Hematopoietic multipotent progenitor cell treated with erythropoietin and hydrocortisone succinate and interleukin-3 and kit ligand, for 4 days (in vitro differentiated cells): ENCODE measurements around the gene PMIS2.

Source experiments
- DNase-seq: peaks from one replicate; pipeline ENCODE4 v3.0.0-alpha.2; 2015

PMIS2 gene

DNA sequence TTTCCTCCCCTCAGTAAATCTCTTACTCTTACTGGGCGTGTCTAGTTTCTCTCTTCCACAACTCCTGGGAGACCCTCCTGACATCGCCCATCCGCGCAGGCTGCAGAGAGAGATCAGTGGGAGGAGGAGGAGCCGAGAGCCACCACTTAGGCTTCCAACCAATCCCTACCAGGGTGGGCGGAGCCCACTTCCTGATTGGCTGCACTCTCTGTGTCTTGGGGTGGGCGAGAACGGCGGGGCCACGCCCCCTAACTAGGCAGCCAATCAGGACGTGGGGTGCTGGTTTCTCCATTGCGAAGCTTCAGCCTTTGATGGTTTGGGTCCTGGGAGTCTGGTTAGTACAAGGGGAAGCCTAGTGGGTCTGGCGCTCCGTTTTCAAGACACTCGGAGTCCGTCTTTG, at the start of gene PMIS2:
TSS of gene PMIS2 (plus strand) at position 326 of the 400 bp plus-strand sequence. CDS start 87 bp downstream, outside the sequence.
- DNase-seq = peak; percentile 51

GRCh38 chr19:35539314-35539713, 46.7 kb upstream of the PMIS2 start:
- DNase-seq = no peak

- DNase-seq = no peak
Measured at GRCh38 chr19:35539850-35540249, 46.1 kb upstream of the PMIS2 start.

- no peak for DNase-seq
Measured at GRCh38 chr19:35540356-35540927, 45.5 kb upstream of the PMIS2 start.

DNA sequence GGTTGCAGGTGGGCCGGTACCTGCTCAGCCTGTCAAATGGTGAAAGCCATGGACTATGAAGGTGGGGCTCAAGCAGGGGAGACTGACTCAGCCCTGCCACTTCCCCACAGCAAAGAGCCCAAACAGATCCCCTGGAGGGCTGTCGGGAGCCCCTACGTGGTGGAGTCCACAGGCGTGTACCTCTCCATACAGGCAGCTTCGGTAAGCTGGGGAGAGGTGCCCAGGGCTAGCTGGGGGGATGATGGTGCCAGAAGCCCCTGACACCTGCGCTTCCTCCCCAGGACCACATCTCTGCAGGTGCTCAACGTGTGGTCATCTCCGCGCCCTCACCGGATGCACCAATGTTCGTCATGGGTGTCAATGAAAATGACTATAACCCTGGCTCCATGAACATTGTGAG, 43.8 kb upstream of the PMIS2 start:
- DNase-seq = no peak

DNA sequence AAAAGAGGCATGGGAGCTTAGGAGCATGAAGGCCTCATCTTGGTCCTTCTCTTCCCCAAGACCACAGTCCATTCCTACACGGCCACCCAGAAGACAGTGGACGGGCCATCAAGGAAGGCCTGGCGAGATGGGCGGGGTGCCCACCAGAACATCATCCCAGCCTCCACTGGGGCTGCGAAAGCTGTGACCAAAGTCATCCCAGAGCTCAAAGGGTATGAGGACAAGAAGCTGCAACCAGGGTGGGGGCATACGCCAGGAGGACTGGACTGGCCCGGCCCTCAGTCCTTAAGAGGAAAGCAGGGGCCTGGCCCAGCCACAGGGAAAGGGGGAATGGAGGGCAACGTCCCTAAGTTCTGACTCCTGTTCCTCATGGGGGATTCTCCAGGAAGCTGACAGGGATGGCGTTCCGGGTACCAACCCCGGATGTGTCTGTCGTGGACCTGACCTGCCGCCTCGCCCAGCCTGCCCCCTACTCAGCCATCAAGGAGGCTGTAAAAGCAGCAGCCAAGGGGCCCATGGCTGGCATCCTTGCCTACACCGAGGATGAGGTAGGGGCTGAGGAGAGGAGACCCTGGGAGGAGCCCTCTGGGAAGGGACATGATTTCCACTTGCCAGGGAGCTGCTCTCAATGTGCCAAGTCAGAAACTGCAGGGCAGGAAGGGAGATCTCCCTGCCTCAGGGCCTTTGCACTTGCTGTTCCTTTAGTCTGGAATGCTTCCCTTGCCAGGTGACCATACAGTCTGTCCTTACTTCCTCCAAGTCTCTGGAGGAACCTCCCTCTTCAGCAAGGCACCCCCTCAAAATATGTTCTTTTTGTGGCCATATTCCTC, 42.5 kb upstream of the PMIS2 start:
- DNase-seq = no peak

DNA sequence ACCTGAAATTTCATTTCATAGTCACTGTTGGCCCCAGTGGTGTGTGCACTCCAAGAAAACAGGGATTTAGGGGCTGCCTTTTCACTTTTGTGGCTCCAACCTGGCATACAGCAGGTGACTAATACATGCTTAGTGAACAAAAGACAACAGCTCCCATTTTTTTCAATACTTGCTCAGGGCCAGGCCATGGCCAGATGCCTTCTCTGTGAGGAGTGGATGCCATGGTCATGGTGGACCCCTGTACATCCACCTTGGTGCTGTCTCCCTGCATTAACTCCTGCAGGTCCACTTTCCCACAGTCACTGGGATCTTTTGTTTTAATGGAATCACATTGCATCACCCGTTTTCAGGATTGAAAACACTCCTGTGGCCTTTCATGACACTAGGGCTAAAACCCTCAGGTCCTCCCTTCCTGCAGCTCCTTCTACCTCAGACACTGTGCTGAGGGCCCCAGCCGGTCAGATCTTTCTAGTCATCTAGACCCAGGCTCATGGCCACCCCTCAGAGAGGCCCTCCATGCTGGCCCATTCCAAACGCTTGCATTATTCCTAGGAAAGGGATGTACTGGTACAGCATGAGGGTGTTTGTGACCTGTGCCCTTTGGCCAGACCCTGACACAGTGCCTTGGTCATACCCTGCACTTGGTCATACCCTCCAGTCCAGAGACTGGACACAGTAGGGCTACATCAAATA, 41.7 kb upstream of the PMIS2 start:
- DNase-seq = no peak

- peak; percentile 96 for DNase-seq
Measured at GRCh38 chr19:35545001-35545854, 40.7 kb upstream of the PMIS2 start, which contains the start of gene TMEM147. TSS of gene TMEM147 (plus strand) at chr19:35545626. CDS start at chr19:35545740, 114 bp downstream.

GRCh38 chr19:35545855-35546381, 40.1 kb upstream of the PMIS2 start:
- DNase-seq = peak; percentile 64

DNA sequence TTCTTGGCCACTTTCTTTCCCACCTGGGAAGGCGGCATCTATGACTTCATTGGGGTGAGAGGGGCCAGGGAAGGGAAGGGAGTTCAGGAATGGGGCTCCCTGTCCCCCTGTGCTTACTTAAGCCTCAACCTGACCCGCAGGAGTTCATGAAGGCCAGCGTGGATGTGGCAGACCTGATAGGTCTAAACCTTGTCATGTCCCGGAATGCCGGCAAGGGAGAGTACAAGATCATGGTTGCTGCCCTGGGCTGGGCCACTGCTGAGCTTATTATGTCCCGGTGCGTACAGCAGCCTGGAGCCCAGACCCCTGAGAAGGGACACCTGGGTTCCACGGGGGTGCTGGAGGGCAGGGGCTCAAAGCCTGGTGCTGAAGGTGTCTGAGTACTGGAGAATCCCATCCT, 39.4 kb upstream of the PMIS2 start:
- no peak for DNase-seq

DNA sequence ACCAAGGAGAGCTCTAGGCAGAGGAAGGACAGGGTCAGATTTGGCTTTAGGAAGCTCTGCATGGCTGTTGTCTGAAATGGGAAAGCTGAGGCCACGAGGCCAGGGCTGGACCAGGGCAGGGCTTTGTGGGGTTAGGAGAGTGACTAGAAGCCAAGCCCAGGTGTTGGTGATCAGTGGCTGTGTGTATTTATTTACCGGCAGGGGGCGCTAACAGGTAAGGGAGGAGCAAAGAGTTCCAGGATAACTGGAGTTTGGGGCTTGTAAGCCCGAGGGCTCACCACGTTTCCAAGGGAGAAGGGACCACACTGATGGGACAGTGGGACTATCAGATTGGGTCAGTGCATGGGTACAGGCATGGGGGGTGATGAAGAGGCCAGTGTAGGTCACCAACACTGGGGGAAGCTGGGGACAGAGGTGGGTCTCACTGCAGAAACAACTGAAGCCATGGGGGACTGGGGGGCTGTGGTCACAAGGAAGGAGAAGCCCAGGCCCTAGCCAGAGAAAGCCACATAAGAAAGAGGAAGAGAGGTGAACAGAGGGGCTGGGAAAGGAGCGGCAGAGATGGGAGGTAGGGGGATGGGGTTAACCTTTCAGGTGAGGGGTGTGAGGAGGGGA, 36.7 kb upstream of the PMIS2 start:
- peak; percentile 91 for DNase-seq

GRCh38 chr19:35549879-35550523, 36.0 kb upstream of the PMIS2 start:
- DNase-seq = no peak

GRCh38 chr19:35551091-35551810, 34.7 kb upstream of the PMIS2 start:
- DNase-seq = no peak

GRCh38 chr19:35552534-35553384, 33.2 kb upstream of the PMIS2 start:
- DNase-seq = no peak

DNA sequence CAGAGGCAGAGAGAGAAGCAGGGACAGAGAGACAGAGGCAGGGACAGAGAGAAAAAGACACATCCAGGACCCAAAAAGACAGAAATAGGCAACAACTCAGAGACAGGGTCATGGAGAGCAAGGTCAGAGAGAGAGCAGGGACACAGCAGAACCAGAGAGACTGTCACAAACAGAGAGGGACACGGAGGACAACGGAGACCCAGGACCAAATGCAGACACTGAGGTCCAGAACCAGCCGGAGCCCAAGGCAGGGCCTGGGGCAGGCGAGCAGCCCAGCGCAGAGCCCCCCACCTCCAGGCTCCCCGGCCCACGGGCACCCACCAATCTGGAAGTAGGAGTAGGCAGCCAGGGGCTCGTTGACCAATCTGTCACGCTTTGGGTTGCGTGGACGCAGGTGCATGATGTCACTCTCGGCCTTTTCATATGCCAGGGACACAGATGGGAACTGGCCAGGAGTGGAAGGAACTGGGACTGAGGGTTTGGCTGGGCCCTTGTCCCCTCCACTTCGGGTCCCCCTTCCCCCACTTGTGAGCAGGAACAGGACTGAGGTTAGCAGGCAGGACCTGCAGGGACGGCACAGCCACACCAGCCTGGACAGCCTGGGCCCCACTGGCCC, 32.5 kb upstream of the PMIS2 start:
- DNase-seq = no peak

GRCh38 chr19:35554076-35554475, 31.9 kb upstream of the PMIS2 start:
- no peak for DNase-seq

- peak; percentile 52 for DNase-seq
Measured at GRCh38 chr19:35555301-35556005, 30.5 kb upstream of the PMIS2 start.

DNA sequence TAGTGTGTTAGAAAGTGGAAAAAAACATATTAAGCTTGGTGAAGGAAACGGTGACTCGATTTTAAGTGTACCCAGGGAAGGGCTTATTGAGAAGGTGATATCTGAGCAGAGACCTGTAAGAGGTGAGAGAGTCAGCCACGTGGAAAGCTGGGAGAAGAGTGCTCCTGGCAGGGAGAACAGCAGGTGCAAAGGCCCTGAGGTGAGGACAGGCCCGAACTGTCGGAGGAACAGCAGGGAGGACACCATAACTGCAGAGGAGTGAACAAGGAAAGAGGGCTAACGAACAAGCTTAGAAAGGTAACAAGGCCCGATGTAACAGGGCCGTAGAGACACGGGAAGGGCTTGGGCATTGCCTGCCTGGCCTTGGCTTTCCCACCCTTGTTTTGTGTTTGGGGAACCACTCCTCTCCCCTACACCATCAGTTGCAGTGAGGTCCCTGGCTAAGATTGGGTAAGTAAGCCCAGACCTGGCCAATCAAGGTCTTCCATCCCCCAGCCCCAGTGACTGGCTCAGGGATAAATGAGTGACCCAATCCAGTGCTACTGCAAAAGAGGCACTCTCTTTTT, 29.9 kb upstream of the PMIS2 start:
- no peak for DNase-seq
